Right atrium auricular region (tissue), 2 donors: ENCODE results near the gene RIPOR2. TPM values are rescaled to one million over a fixed set of nuclear protein-coding genes. Genes with fewer than 3 reads are reported as not detected.

ENCODE experiments used
- DNase-seq: peaks from one replicate; pipeline ENCODE4 v3.0.0-alpha.2; 2019; ENCODE audit warnings: low spot score
- H3K27ac ChIP-seq, 2 donors: fragments of 200-600 bp; sonication (generic); 1 replicate in 1 of 2; 2 replicates in 1 of 2; pipeline ENCODE4 v1.5.1; 2016 to 2019
- H3K27me3 ChIP-seq, 2 donors: fragments of 200-600 bp; sonication (generic); one replicate each; pipeline versions ENCODE4 v1.5.1 to v1.6.0; 2017 to 2019
- H3K36me3 ChIP-seq: fragments of 200-600 bp; sonication (generic); one replicate; pipeline ENCODE4 v1.5.1; 2016
- H3K4me1 ChIP-seq, 2 donors: fragments of 200-600 bp; sonication (generic); one replicate each; pipeline versions ENCODE4 v1.5.1 to v1.6.0; 2017 to 2019
- H3K4me3 ChIP-seq, 2 donors: fragments of 200-600 bp; sonication (generic); 1 replicate in 1 of 2; 2 replicates in 1 of 2; pipeline ENCODE4 v1.5.1; 2017 to 2019; ENCODE audit warnings: mild to moderate bottlenecking in 1 of 2, moderate library complexity in 1 of 2
- H3K9me3 ChIP-seq, 2 donors: fragments of 200-600 bp; sonication (generic); one replicate each; pipeline ENCODE4 v1.5.1; 2019
- total RNA-seq, 2 donors: library from RNA; depleted of rRNA; stranded (reverse); fragments of >200 nt; gene quantifications; one replicate each; pipeline ENCODE4 v1.1.0, GENCODE V29; 2016
- TF ChIP-seq, protein P1 (sequence below), 2 donors: fragments of 200-600 bp; sonication (generic); IDR thresholded peaks; one replicate each; pipeline ENCODE4 v1.5.1; 2019; ENCODE audit warnings: antibody characterized with exemption in 2 of 2

The RIPOR2 gene
- total RNA-seq: 1 to 10 TPM; 2.4 to 7.3 TPM

- H3K4me1 ChIP-seq: peaks cover 0 to 17% of the 10 kb centered on the region in 2 donors
- no peak for DNase-seq
Measured at GRCh38 chr6:24935366-24936152, at the start of gene RIPOR2. Gene RIPOR2, minus strand, starts transcription at chr6:24935960. Its CDS starts 62 bp downstream, at chr6:24935898.

DNA sequence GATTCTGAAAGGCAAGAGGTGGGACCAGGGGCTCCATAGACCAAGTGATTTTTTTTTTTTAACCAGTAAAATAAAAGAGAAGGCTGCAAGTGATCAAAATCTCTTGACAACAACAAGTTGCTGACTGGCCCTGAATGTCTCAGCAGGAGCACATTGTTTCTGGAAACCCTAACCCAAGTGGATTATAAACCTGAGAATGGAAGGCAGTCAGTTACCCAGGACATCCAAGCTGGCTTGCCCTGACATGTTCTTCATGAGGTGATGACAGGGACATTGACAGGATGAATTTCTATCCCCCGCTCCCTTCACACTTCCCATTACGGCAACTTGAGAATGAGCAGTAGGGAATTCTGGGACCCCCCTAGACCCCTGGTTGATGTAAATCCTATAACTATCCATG, 49.6 kb upstream of the RIPOR2 start:
- Histone ChIP-seq H3K27me3 (no peaks in the 10 kb centered on the region), H3K36me3 (no peaks in the 10 kb centered on the region), H3K4me3 (no peak overlapping the region), H3K27ac (no peak overlapping the region), H3K9me3 (peaks cover 0 to 6% of the 10 kb centered on the region in 2 donors), H3K4me1 (peaks cover 0 to 7% of the 10 kb centered on the region in 2 donors)
- TF ChIP-seq, protein P1, sequence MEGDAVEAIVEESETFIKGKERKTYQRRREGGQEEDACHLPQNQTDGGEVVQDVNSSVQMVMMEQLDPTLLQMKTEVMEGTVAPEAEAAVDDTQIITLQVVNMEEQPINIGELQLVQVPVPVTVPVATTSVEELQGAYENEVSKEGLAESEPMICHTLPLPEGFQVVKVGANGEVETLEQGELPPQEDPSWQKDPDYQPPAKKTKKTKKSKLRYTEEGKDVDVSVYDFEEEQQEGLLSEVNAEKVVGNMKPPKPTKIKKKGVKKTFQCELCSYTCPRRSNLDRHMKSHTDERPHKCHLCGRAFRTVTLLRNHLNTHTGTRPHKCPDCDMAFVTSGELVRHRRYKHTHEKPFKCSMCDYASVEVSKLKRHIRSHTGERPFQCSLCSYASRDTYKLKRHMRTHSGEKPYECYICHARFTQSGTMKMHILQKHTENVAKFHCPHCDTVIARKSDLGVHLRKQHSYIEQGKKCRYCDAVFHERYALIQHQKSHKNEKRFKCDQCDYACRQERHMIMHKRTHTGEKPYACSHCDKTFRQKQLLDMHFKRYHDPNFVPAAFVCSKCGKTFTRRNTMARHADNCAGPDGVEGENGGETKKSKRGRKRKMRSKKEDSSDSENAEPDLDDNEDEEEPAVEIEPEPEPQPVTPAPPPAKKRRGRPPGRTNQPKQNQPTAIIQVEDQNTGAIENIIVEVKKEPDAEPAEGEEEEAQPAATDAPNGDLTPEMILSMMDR (IDR thresholded peaks at IDR 0.05): no peak
- DNase-seq: no peak

More at GRCh38 chr6:24935366-24936152, at the start of gene RIPOR2:
- Histone ChIP-seq H3K4me3 (no peak within 1 kb of the TSS), H3K27ac (no peak within 1 kb of the TSS), H3K9me3 (no peaks in the 10 kb centered on the region), H3K36me3 (no peaks in the 10 kb centered on the region), H3K27me3 (no peaks in the 10 kb centered on the region)
- TF ChIP-seq, protein P1 (IDR thresholded peaks at IDR 0.05): no peak

- Histone ChIP-seq H3K36me3 (no peaks in the 10 kb centered on the region), H3K4me1 (peaks cover 0 to 7% of the 10 kb centered on the region in 2 donors), H3K9me3 (peaks cover 0 to 4% of the 10 kb centered on the region in 2 donors), H3K27ac (no peak overlapping the region), H3K27me3 (no peaks in the 10 kb centered on the region), H3K4me3 (no peak overlapping the region)
- TF ChIP-seq, protein P1 (IDR thresholded peaks at IDR 0.05): no peak
- DNase-seq: no peak
Measured at GRCh38 chr6:24982231-24982630, 46.5 kb upstream of the RIPOR2 start.

- Histone ChIP-seq H3K4me3 (no peak overlapping the region), H3K27me3 (no peaks in the 10 kb centered on the region), H3K27ac (no peak overlapping the region), H3K36me3 (no peaks in the 10 kb centered on the region), H3K4me1 (peaks cover 0 to 7% of the 10 kb centered on the region in 2 donors), H3K9me3 (no peaks in the 10 kb centered on the region)
- DNase-seq: no peak
- TF ChIP-seq, protein P1 (IDR thresholded peaks at IDR 0.05): no peak
Measured at GRCh38 chr6:24981386-24981760, 45.6 kb upstream of the RIPOR2 start.

DNA sequence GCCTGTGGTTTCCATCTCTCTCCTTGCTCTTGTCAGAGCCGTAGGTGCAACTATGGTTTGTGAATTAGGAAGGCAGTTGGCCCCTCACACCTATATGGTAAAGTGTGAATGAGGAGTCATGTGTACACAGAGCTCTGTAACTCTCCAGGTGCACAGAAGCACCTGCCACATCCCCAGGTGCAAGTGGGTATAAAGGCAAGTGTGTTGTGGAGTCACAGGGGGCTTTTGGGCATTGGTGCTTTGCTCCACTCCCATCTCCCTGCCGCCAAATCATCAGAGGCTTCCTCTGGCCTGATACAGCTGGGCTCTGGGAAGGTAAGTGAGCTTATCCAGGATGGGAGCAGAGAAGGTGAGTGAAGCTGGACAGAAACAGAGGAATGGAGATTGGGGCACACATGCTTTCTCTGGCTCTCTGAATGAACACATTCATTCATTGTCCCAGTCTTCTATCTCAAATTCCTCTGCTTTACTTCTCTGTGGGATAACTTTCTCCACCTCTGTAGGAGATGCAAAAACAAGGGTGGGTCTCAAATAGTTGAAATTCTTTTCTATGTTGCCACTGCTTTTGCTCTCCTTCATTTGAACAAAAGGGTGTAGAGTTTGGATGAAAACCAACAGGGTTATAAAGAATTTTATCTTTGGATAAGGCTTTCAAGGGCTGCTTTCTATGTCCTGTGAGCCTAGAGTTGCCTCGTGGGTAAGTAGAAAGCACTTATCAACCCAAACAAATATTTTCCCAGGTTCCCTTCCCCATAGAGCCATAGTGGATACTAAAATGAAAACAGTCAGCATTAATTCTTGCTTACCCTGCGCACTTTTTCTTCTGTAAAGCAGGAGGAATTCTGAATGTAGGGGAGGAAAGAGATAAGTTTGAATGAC, 45.0 kb upstream of the RIPOR2 start:
- Histone ChIP-seq H3K9me3 (no peaks in the 10 kb centered on the region), H3K27me3 (no peaks in the 10 kb centered on the region), H3K36me3 (no peaks in the 10 kb centered on the region), H3K4me3 (no peak overlapping the region), H3K27ac (no peak overlapping the region), H3K4me1 (peaks cover 0 to 7% of the 10 kb centered on the region in 2 donors)
- DNase-seq: no peak
- TF ChIP-seq, protein P1 (IDR thresholded peaks at IDR 0.05): no peak
